HAP-1 (cell line): ENCODE measurements around the gene IFNA21.
"Not testable (repeated sequence)": the region's sequence is repeated elsewhere in the genome, so short reads cannot be mapped to it uniquely, and the experiment has no call there.

Experiments used
- DNase-seq, 2 experiments: peaks; one replicate each; pipeline ENCODE4 v3.0.0-alpha.2; 2016 to 2020; ENCODE audit warnings: low spot score in 2 of 2
- H3K27me3 ChIP-seq: fragments of 250-450 bp; sonication (Bioruptor Pico); 2 replicates; pipeline ENCODE4 v1.5.1; 2020; ENCODE audit warnings: low read depth, mild to moderate bottlenecking, moderate library complexity
- H3K36me3 ChIP-seq: fragments of 250-450 bp; sonication (Bioruptor Pico); replicated peaks from 2 replicates; pipeline ENCODE4 v1.5.1; 2020; ENCODE audit warnings: mild to moderate bottlenecking
- H3K4me1 ChIP-seq: fragments of 250-450 bp; sonication (Bioruptor Pico); 2 replicates; pipeline ENCODE4 v1.5.1; 2020; ENCODE audit warnings: mild to moderate bottlenecking
- H3K4me3 ChIP-seq: fragments of 250-450 bp; sonication (Bioruptor Pico); 2 replicates; pipeline ENCODE4 v1.5.1; 2020; ENCODE audit warnings: mild to moderate bottlenecking, moderate library complexity
- H3K9me3 ChIP-seq: fragments of 250-450 bp; sonication (Bioruptor Pico); 2 replicates; pipeline ENCODE4 v1.5.1; 2020; ENCODE audit warnings: mild to moderate bottlenecking, moderate library complexity
- in situ Hi-C: fragments of 300-500 bp; cut with MboI; formaldehyde crosslinking; loops from 3 replicates; pipeline ENCODE4 v1.14.3; 2020; ENCODE audit warnings: low sequenced_read_pairs, inconsistent platforms, mixed read lengths

Gene IFNA21

GRCh38 chr9:21171351-21171750, 4.9 kb upstream of the IFNA21 start:
- Histone ChIP-seq H3K4me3 (no peak overlapping the region), H3K4me1 (no peaks in the 10 kb centered on the region), H3K36me3 (no peaks in the 10 kb centered on the region), H3K27me3 (peaks cover 2% of the 10 kb centered on the region; the same call in 1 of the 2 replicates), H3K9me3 (no peaks in the 10 kb centered on the region)
- DNase-seq, result no peak
- in situ Hi-C loops, result no loop called here

DNA sequence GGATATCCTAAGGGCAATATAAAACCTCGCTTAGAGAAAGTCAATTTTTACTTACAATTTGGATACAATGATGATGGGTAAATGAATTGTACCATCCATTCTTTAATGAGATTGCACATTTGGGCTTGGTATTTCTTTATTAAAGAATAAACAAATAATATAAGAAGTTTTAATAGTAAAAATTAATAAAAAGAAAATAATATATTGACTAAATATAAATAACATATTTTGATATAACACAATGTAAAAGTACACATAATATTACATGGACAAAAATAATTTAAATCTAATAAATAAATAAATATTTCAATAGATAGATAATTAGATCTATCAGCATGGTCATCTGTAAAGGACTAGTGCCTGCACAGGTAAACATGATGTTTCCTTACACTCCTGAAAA, 944 bp downstream of the IFNA21 start:
- no peaks in the 10 kb centered on the region for H3K4me1 ChIP-seq
- H3K4me3 ChIP-seq, result no peak overlapping the region
- H3K27me3 ChIP-seq, result peaks cover 3% of the 10 kb centered on the region; the same call in 1 of the 2 replicates
- no peaks in the 10 kb centered on the region for H3K9me3 ChIP-seq
- no peaks in the 10 kb centered on the region for H3K36me3 ChIP-seq
- in situ Hi-C loops, result no loop called here
- no peak for DNase-seq

- no peaks in the 10 kb centered on the region for H3K36me3 ChIP-seq
- no peak for DNase-seq
- H3K27me3 ChIP-seq, result no peaks in the 10 kb centered on the region
- H3K9me3 ChIP-seq, result no peaks in the 10 kb centered on the region
- no peak overlapping the region for H3K4me3 ChIP-seq
- in situ Hi-C loops, result no loop called here
- H3K4me1 ChIP-seq, result no peaks in the 10 kb centered on the region
These were observed 6.3 kb downstream of the IFNA21 start for GRCh38 chr9:21160178-21160577.

DNA sequence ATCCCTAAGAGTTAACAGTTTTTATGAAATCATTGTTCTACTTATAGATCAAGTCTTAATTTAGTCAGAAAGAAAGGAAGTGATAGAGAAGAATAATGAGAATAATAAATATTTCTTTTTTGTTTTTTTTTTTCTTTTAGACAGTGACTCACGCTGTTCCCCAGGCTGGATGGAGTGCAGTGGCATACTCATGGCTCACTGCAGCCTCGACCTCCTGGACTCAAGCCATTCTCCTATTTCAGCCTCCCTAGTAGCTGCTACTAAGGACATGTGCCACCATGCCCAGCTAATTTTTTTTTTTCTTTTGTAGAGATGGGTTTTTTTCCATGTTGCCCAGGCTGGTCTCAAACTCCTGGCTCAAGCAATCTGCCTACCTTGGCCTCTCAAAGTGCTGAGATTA, 11.0 kb downstream of the IFNA21 start:
- H3K4me3 ChIP-seq, result no peak overlapping the region
- no peak for DNase-seq
- no peaks in the 10 kb centered on the region for H3K36me3 ChIP-seq
- in situ Hi-C loops, result no loop called here
- H3K9me3 ChIP-seq, result no peaks in the 10 kb centered on the region
- no peaks in the 10 kb centered on the region for H3K4me1 ChIP-seq
- no peaks in the 10 kb centered on the region for H3K27me3 ChIP-seq

GRCh38 chr9:21154018-21154608, 12.3 kb downstream of the IFNA21 start:
- H3K9me3 ChIP-seq, result no peaks in the 10 kb centered on the region
- no peaks in the 10 kb centered on the region for H3K27me3 ChIP-seq
- no peaks in the 10 kb centered on the region for H3K4me1 ChIP-seq
- H3K36me3 ChIP-seq, result no peaks in the 10 kb centered on the region
- peak in 1 of 2 experiments; percentile 12 for DNase-seq
- in situ Hi-C loops, result no loop called here
- no peak overlapping the region for H3K4me3 ChIP-seq

- no peaks in the 10 kb centered on the region for H3K36me3 ChIP-seq
- in situ Hi-C loops, result no loop called here
- H3K9me3 ChIP-seq, result no peaks in the 10 kb centered on the region
- no peaks in the 10 kb centered on the region for H3K27me3 ChIP-seq
- DNase-seq, result no peak
- H3K4me3 ChIP-seq, result no peak overlapping the region
- H3K4me1 ChIP-seq, result no peaks in the 10 kb centered on the region
These were observed 13.0 kb downstream of the IFNA21 start for GRCh38 chr9:21153336-21154017.

GRCh38 chr9:21144603-21145002, 21.9 kb downstream of the IFNA21 start:
- in situ Hi-C loops, result no loop called here
- no peak for DNase-seq

GRCh38 chr9:21141427-21141882, 25.0 kb downstream of the IFNA21 start, which contains the start of gene IFNW1:
Gene IFNW1 (minus strand): TSS chr9:21141832. CDS start chr9:21141570, 262 bp downstream.
- H3K4me3 ChIP-seq, result no peak within 1 kb of the TSS
- DNase-seq, result no peak
- no peaks in the 10 kb centered on the region for H3K9me3 ChIP-seq
- H3K27me3 ChIP-seq, result no peaks in the 10 kb centered on the region
- no peaks in the 10 kb centered on the region for H3K4me1 ChIP-seq
- no peaks in the 10 kb centered on the region for H3K36me3 ChIP-seq
- in situ Hi-C loops, result no loop called here

More at GRCh38 chr9:21144603-21145002, 21.9 kb downstream of the IFNA21 start:
- no peak overlapping the region for H3K4me3 ChIP-seq
- H3K27me3 ChIP-seq, result no peaks in the 10 kb centered on the region
- H3K9me3 ChIP-seq, result no peaks in the 10 kb centered on the region
- no peaks in the 10 kb centered on the region for H3K36me3 ChIP-seq
- H3K4me1 ChIP-seq, result no peaks in the 10 kb centered on the region

- no peaks in the 10 kb centered on the region for H3K36me3 ChIP-seq
- H3K9me3 ChIP-seq, result no peaks in the 10 kb centered on the region
- in situ Hi-C loops, result no loop called here
- no peak overlapping the region for H3K4me3 ChIP-seq
- H3K4me1 ChIP-seq, result no peaks in the 10 kb centered on the region
- no peak for DNase-seq
- H3K27me3 ChIP-seq, result no peaks in the 10 kb centered on the region
These were observed 29.4 kb downstream of the IFNA21 start for GRCh38 chr9:21137020-21137419.

- DNase-seq, result no peak
- Histone ChIP-seq H3K36me3 (no peaks in the 10 kb centered on the region), H3K9me3 (no peaks in the 10 kb centered on the region), H3K4me1 (no peaks in the 10 kb centered on the region), H3K27me3 (no peaks in the 10 kb centered on the region), H3K4me3 (no peak overlapping the region)
- in situ Hi-C loops, result no loop called here
These were observed 30.7 kb downstream of the IFNA21 start for GRCh38 chr9:21135736-21136135.

DNA sequence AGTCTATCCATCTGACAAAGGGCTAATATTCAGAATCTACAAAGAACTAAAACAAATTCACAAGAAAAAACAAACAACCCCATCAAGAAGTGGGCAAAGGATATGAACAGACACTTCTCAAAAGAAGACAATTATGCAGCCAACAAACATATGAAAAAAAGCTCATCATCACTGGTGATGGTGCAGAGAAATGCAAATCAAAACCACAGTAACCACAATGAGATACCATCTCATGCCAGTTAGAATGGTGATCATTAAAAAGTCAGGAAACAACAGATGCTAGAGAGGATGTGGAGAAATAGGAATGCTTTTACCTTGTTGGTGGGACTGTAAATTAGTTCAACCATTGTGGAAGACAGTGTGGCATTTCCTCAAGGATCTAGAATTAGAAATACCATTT, 38.3 kb downstream of the IFNA21 start:
- DNase-seq, H3K9me3 ChIP-seq, H3K4me1 ChIP-seq, H3K36me3 ChIP-seq, H3K27me3 ChIP-seq, in situ Hi-C loops, H3K4me3 ChIP-seq: not testable (repeated sequence)

DNA sequence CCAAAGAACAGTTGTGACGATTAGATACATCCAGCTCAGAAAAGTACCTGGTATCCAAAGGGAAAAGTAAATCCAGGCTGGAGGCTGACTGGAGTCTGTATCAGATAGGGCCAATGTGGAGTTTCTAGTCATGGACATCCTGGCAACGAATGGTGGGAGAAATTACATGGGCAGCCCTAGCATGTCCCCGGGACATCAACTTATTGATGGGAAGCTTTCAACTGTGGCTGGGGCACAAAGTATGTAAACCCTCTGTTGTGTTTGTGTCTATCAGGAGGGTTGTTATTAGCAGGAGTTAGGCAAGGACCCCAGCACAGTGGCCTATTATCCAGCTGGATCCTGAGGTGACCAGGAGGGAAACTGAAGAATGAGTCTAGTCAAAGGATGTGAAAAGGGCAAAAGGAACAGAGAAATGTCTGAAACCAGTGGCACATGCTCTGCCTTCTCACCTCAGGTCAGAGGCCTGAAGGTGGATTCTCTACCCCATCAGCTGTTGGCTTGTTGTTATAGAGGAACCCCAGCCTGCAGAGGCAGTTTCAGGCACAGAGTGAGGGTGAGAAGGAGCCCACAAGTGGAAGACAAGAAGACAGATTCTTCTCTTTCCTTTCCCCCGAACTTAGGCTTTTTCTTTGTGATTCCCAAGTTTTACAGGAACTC, 44.7 kb downstream of the IFNA21 start:
- DNase-seq, result no peak
- in situ Hi-C loops, result loop anchor here (25.0 kb wide), 2 partner anchors 234 to 1184 kb away; no protein-coding TSS in a partner anchor
- H3K4me3 ChIP-seq, result no peak overlapping the region
- no peaks in the 10 kb centered on the region for H3K9me3 ChIP-seq
- peaks cover 4% of the 10 kb centered on the region; the same call in 1 of the 2 replicates for H3K27me3 ChIP-seq
- no peaks in the 10 kb centered on the region for H3K36me3 ChIP-seq
- no peaks in the 10 kb centered on the region for H3K4me1 ChIP-seq

DNA sequence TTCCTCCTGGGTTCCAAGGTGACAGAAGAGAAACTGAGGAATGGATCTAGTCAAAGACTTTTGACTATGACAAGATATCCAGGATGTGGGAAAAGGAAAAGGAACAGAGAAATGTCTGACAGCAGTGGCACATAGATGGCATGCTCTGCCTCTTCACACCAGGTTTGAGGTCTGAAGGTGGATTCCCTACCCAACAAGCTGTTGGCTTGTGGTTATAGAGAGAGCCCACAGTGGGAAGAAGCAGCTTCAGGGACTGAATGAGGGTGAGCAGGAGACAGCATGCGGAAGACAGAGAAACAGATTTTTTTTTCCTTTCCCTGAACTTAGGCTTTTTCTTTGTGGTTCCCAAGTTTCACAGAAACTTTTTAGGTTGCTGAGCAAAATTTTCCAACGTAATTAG, 45.4 kb downstream of the IFNA21 start:
- H3K9me3 ChIP-seq, result no peaks in the 10 kb centered on the region
- H3K4me3 ChIP-seq, result no peak overlapping the region
- no peaks in the 10 kb centered on the region for H3K36me3 ChIP-seq
- in situ Hi-C loops, result loop anchor here (25.0 kb wide), 2 partner anchors 234 to 1184 kb away; no protein-coding TSS in a partner anchor
- no peaks in the 10 kb centered on the region for H3K4me1 ChIP-seq
- peaks cover 4% of the 10 kb centered on the region; the same call in 1 of the 2 replicates for H3K27me3 ChIP-seq
- no peak for DNase-seq
